ENCODE measurements around the gene NF1. TPM values are rescaled to one million over a fixed set of nuclear protein-coding genes. Genes with fewer than 3 reads are reported as not detected.

NF1 gene
- total RNA-seq, 4 donors from 2014 or later, result 34.8 to 106 (median 59.2) TPM

DNA sequence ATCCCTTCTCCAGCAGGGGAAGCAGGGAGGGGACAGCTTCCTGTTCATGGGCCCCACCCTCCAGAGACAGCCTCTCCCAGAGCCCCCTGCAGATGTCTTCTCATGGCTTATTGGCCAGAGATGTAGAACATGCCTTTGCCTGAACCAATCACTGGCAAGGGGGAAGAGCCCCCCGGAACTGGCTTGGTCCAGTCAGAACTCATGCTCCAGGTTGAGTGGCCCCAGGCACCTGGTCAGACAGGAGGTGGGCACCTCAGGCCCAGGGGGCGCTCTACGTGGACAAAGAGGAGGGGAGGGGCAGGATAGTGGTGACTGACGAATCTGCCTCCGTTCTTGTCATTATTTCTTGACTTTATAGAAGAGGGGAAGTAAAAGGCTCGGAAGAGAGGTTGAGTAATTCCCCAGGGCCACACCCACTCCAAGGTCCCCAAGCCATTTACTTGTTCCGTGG lies 320.3 kb downstream of the NF1 start:
- DNase-seq, result no peak
- in situ Hi-C loops (cut with MboI; ENCODE audit: low pct_ligation_motif_present in 1 of 4, low pct_unique_long_range_greater_than_20kb in 1 of 4, low sequenced_read_pairs in 3 of 4) (no loop called here), intact Hi-C loops (cut with DNase I; ENCODE audit: low total_unique reads) (no loop called here)
- no peak for TF ChIP-seq EP300 (IDR thresholded peaks at IDR 0.05; ENCODE audit: low read depth)
- no peak for TF ChIP-seq POLR2AphosphoS5 (IDR thresholded peaks at IDR 0.05)
- TF ChIP-seq, protein P1, sequence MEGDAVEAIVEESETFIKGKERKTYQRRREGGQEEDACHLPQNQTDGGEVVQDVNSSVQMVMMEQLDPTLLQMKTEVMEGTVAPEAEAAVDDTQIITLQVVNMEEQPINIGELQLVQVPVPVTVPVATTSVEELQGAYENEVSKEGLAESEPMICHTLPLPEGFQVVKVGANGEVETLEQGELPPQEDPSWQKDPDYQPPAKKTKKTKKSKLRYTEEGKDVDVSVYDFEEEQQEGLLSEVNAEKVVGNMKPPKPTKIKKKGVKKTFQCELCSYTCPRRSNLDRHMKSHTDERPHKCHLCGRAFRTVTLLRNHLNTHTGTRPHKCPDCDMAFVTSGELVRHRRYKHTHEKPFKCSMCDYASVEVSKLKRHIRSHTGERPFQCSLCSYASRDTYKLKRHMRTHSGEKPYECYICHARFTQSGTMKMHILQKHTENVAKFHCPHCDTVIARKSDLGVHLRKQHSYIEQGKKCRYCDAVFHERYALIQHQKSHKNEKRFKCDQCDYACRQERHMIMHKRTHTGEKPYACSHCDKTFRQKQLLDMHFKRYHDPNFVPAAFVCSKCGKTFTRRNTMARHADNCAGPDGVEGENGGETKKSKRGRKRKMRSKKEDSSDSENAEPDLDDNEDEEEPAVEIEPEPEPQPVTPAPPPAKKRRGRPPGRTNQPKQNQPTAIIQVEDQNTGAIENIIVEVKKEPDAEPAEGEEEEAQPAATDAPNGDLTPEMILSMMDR (IDR thresholded peaks at IDR 0.05), result no peak
- TF ChIP-seq POLR2A (IDR thresholded peaks at IDR 0.05), result no peak
- no peak overlapping the region for H3K27ac ChIP-seq
- WGBS, 2 donors (ENCODE audit: low coverage in 1 of 2), result 42 to 54% methylated on average over 5 to 7 of the region's 7 CpGs
- no peaks in the 10 kb centered on the region for H3K36me3 ChIP-seq
- H3K9me3 ChIP-seq, result no peaks in the 10 kb centered on the region
- H3K4me1 ChIP-seq, result peaks cover 0 to 5% (median 0%) of the 10 kb centered on the region in 4 donors
- no peaks in the 10 kb centered on the region for H3K27me3 ChIP-seq
- no peak overlapping the region for H3K4me3 ChIP-seq

GRCh38 chr17:31415640-31416502 lies 321.1 kb downstream of the NF1 start:
- no peaks in the 10 kb centered on the region for H3K36me3 ChIP-seq
- no peaks in the 10 kb centered on the region for H3K9me3 ChIP-seq
- TF ChIP-seq, protein P1 (IDR thresholded peaks at IDR 0.05), result no peak
- TF ChIP-seq POLR2AphosphoS5 (IDR thresholded peaks at IDR 0.05) (no peak), POLR2A (IDR thresholded peaks at IDR 0.05) (no peak), EP300 (IDR thresholded peaks at IDR 0.05; ENCODE audit: low read depth) (no peak)
- H3K4me1 ChIP-seq, result peaks cover 0 to 5% (median 0%) of the 10 kb centered on the region in 4 donors
- no peak for DNase-seq
- no peaks in the 10 kb centered on the region for H3K27me3 ChIP-seq
- no peak overlapping the region for H3K27ac ChIP-seq
- 78 to 92% methylated on average over 2 to 19 of the region's 22 CpGs for WGBS, 2 donors (ENCODE audit: low coverage in 1 of 2)
- H3K4me3 ChIP-seq, result no peak overlapping the region
- intact Hi-C loops (cut with DNase I; ENCODE audit: low total_unique reads), result no loop called here
- in situ Hi-C loops (cut with MboI; ENCODE audit: low pct_ligation_motif_present in 1 of 4, low pct_unique_long_range_greater_than_20kb in 1 of 4, low sequenced_read_pairs in 3 of 4), result no loop called here

GRCh38 chr17:31416503-31416923 lies 321.7 kb downstream of the NF1 start:
- WGBS, 2 donors (ENCODE audit: low coverage in 1 of 2), result 66 to 90% methylated on average over 2 to 10 of the region's 10 CpGs
- TF ChIP-seq POLR2A (IDR thresholded peaks at IDR 0.05) (no peak), POLR2AphosphoS5 (IDR thresholded peaks at IDR 0.05) (no peak), EP300 (IDR thresholded peaks at IDR 0.05; ENCODE audit: low read depth) (no peak)
- TF ChIP-seq, protein P1 (IDR thresholded peaks at IDR 0.05), result no peak
- Histone ChIP-seq H3K9me3 (no peaks in the 10 kb centered on the region), H3K27ac (no peak overlapping the region), H3K4me3 (no peak overlapping the region), H3K4me1 (peaks cover 0 to 5% (median 0%) of the 10 kb centered on the region in 4 donors), H3K36me3 (no peaks in the 10 kb centered on the region), H3K27me3 (no peaks in the 10 kb centered on the region)
- DNase-seq, result no peak
- in situ Hi-C loops (cut with MboI; ENCODE audit: low pct_ligation_motif_present in 1 of 4, low pct_unique_long_range_greater_than_20kb in 1 of 4, low sequenced_read_pairs in 3 of 4) (no loop called here), intact Hi-C loops (cut with DNase I; ENCODE audit: low total_unique reads) (no loop called here)

DNA sequence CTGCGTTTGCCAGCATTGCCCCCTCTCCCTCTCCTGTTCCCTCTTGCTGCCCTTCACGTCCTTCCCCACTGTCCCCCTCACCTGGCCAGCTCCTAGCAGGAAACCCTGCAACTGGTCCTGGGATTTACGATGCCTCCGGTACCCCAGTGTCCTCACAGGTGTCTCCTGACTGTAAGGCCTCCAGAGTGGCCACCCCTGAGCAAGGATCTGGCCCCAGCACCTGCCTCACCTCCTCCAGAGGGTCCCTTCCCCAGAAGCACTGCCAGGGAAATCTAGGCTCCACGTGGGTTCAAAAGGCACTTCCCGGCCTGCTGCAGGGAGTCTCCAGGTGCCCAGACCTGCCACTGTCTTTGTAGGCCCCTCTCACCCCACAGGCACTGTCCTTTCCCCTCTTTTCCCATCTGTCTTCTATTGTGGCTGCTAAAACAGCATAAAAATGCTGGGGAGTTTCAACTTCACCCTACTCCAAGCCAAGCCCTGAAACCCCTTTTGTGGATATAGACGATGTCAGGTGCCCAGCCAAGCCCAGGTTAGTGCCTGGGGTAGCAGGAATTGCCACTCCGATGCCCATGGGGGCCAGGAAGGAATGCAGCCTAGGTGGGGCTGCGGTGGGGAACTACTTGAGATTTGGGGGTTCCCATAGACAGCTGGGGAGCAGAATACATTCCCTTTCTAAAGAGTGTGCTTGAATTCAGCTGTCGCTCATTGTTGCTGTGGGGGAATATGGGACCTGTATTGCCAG lies 322.4 kb downstream of the NF1 start:
- intact Hi-C loops (cut with DNase I; ENCODE audit: low total_unique reads) (no loop called here), in situ Hi-C loops (cut with MboI; ENCODE audit: low pct_ligation_motif_present in 1 of 4, low pct_unique_long_range_greater_than_20kb in 1 of 4, low sequenced_read_pairs in 3 of 4) (no loop called here)
- DNase-seq, result no peak
- H3K4me1 ChIP-seq, result peaks cover 0 to 5% (median 0%) of the 10 kb centered on the region in 4 donors
- TF ChIP-seq POLR2A (IDR thresholded peaks at IDR 0.05) (no peak), POLR2AphosphoS5 (IDR thresholded peaks at IDR 0.05) (no peak), EP300 (IDR thresholded peaks at IDR 0.05; ENCODE audit: low read depth) (no peak)
- TF ChIP-seq, protein P1 (IDR thresholded peaks at IDR 0.05), result no peak
- no peaks in the 10 kb centered on the region for H3K36me3 ChIP-seq
- peaks cover 0 to 3% of the 10 kb centered on the region in 2 donors for H3K9me3 ChIP-seq
- no peak overlapping the region for H3K27ac ChIP-seq
- H3K4me3 ChIP-seq, result no peak overlapping the region
- no peaks in the 10 kb centered on the region for H3K27me3 ChIP-seq
- WGBS, 2 donors (ENCODE audit: low coverage in 1 of 2), result 78 to 89% methylated on average over 3 to 10 of the region's 10 CpGs
